RWPE1 (cell line): Measurements from ENCODE around the gene PODN.

Source experiments
- CTCF ChIA-PET: fragments of 350-600 bp; sonication (Branson Sonifier 250); formaldehyde crosslinking; extraction: SDS; loops from one replicate; lab custom pipeline; 2021; lab: Yijun Ruan, JAX
- POLR2A ChIA-PET: fragments of 400-600 bp; formaldehyde crosslinking; extraction: SDS; loops from one replicate; lab custom pipeline; 2020; ENCODE audit warnings: antibody characterized with exemption; ENCODE audit not compliant: low non-redundant PET; lab: Yijun Ruan, JAX
- DNase-seq: peaks from one replicate; pipeline ENCODE4 v3.0.0; 2012; ENCODE audit warnings: low spot score
- H3K27ac ChIP-seq: fragments of 450-650 bp; 2 replicates; pipeline ENCODE4 v1.5.1; 2017
- CTCF ChIP-seq: fragments of 450-650 bp; conservative IDR thresholded peaks from 2 replicates; pipeline ENCODE4 v1.5.1; 2017; ENCODE audit warnings: low read depth, mild to moderate bottlenecking

Gene PODN

GRCh38 chr1:53121319-53122172 is 59.5 kb downstream of the PODN start:
- no peak for DNase-seq
- no peak overlapping the region for H3K27ac ChIP-seq
- no peak for TF ChIP-seq CTCF
- POLR2A ChIA-PET = no interaction called here
- CTCF ChIA-PET = interaction anchor here (0.6 kb wide), 1 partner anchor 931 kb away, joined by 4 read pairs; the partner anchor contains the start of gene TMEM59

- ChIA-PET POLR2A (no interaction called here), CTCF (interaction anchor here (0.6 kb wide), 1 partner anchor 930 kb away, joined by 4 read pairs; the partner anchor contains the start of gene TMEM59)
- no peak for TF ChIP-seq CTCF
- DNase-seq = no peak
- H3K27ac ChIP-seq = no peak overlapping the region
These were observed 60.3 kb downstream of the PODN start for GRCh38 chr1:53122201-53122885.

GRCh38 chr1:53122961-53123413 is 61.0 kb downstream of the PODN start:
- ChIA-PET POLR2A (no interaction called here), CTCF (interaction anchor here (0.5 kb wide), 1 partner anchor 306 kb away, joined by 3 read pairs; no protein-coding TSS in a partner anchor)
- H3K27ac ChIP-seq = no peak overlapping the region
- no peak for TF ChIP-seq CTCF
- no peak for DNase-seq

GRCh38 chr1:53123453-53124140 is 61.6 kb downstream of the PODN start:
- ChIA-PET POLR2A (no interaction called here), CTCF (interaction anchor here (0.5 kb wide), 1 partner anchor 306 kb away, joined by 3 read pairs; no protein-coding TSS in a partner anchor)
- H3K27ac ChIP-seq = no peak overlapping the region
- DNase-seq = no peak
- TF ChIP-seq CTCF = no peak

GRCh38 chr1:53125122-53125521 is 63.1 kb downstream of the PODN start:
- no peak for TF ChIP-seq CTCF
- CTCF ChIA-PET = interaction anchor here (0.6 kb wide), 2 partner anchors 59 to 1017 kb away, joined by 4 read pairs; no protein-coding TSS in a partner anchor
- no peak overlapping the region for H3K27ac ChIP-seq
- DNase-seq = no peak
- POLR2A ChIA-PET = no interaction called here
